Pancreas (tissue), 10 donors: ENCODE measurements around the gene CKS2. TPM values are rescaled to one million over a fixed set of nuclear protein-coding genes. Genes with fewer than 3 reads are reported as not detected.
"Not testable (repeated sequence)": the region's sequence is repeated elsewhere in the genome, so short reads cannot be mapped to it uniquely, and the experiment has no call there.

Source experiments
- ATAC-seq, 4 donors: fragments of 200-7000 bp; cut with Tn5 transposase; one replicate each; pipeline versions ENCODE4 v1.8.0 to v1.9.1; 2020; ENCODE audit warnings: mild to moderate bottlenecking in 4 of 4, moderate library complexity in 4 of 4
- DNase-seq, 6 donors: peaks; one replicate each; pipeline ENCODE4 v3.0.0-alpha.2; 2020
- FAIRE-seq: peaks from 2 replicates; lab custom pipeline; 2012; peaks lifted over from hg19 to GRCh38; lab: Jason Lieb, UNC
- H3K27ac ChIP-seq, 4 donors: fragments of 200-600 bp; sonication (generic); 1 replicate in 3 of 4; 2 replicates in 1 of 4; pipeline versions ENCODE4 v1.5.0 to v1.8.0; 2020
- H3K27me3 ChIP-seq, 4 donors: fragments of 200-600 bp; one replicate each; pipeline ENCODE4 v1.8.0; 2021
- H3K36me3 ChIP-seq, 3 donors: fragments of 200-600 bp; sonication (generic) in 1 of 3; one replicate each; pipeline versions ENCODE4 v1.5.0 to v1.8.0; 2020 to 2021
- H3K4me1 ChIP-seq, 3 donors: fragments of 200-600 bp; one replicate each; pipeline ENCODE4 v1.8.0; 2021
- H3K4me3 ChIP-seq, 4 donors: fragments of 200-600 bp; sonication (generic) in 2 of 4; one replicate each; pipeline versions ENCODE4 v1.5.0 to v1.8.0; 2020 to 2021
- H3K9me3 ChIP-seq, 4 donors: fragments of 200-600 bp; one replicate each; pipeline ENCODE4 v1.8.0; 2021
- WGBS, 2 donors: extraction: QIAGEN DNeasy Blood & Tissue Kit; methylation state at CpG; one replicate each; pipeline ENCODE4 v1.1.7; 2013; 5-methylcytosine and 5-hydroxymethylcytosine counted together
- intact Hi-C, 3 donors: fragments of 100-400 bp; cut with DNase I; formaldehyde crosslinking; loops; one replicate each; pipeline versions ENCODE4 v1.11.1 to v1.14.2; 2022
- polyA plus RNA-seq, 2 donors: library from polyadenylated mRNA; stranded (reverse); fragments of 200-250 nt; gene quantifications; one replicate each; pipeline ENCODE4 v1.2.3, GENCODE V29; 2013
- total RNA-seq, 6 donors: library from RNA; stranded (reverse); fragmentation: NEBNext Ultra II Directional in 4 of 6; extraction: Animal tissue kit (Norgen Biotek cat#: 25700) in 4 of 6; gene quantifications; one replicate each; pipeline versions ENCODE4 v1.2.1 to v1.2.4, GENCODE V29; 2021 to 2023
- TF ChIP-seq, protein P1 (sequence below), 4 donors: fragments of 200-600 bp; sonication (generic) in 3 of 4; IDR thresholded peaks; one replicate each; pipeline versions ENCODE4 v1.5.0 to v1.8.0; 2021; ENCODE audit warnings: antibody characterized with exemption in 4 of 4
- donor health status: healthy with polysubstance abuse.
- donor health status: DM: no; HTN: no; CAD: no; lungs with moderate emphysema.
- donor health status: DM: no; HTN: no; CAD: no.
- donor health status: control.
- donor health status: control.
- donor health status: Bipolar disorder and iron deficiency.
- donor health status: DM: yes; HTN: yes; CAD: no.
- donor health status: DM: no; HTN: no; CAD: no.
- donor health status: DM: no; HTN: no; CAD: no.
- donor health status: DM: yes; HTN: yes; CAD: no.

CKS2 gene
- total RNA-seq (1 to 10 TPM in 4 of 6 donors, under 1 TPM in 2; 0.83 to 4.1 (median 2.2) TPM), polyA plus RNA-seq (1 to 10 TPM; 3.2 to 3.9 TPM)

DNA sequence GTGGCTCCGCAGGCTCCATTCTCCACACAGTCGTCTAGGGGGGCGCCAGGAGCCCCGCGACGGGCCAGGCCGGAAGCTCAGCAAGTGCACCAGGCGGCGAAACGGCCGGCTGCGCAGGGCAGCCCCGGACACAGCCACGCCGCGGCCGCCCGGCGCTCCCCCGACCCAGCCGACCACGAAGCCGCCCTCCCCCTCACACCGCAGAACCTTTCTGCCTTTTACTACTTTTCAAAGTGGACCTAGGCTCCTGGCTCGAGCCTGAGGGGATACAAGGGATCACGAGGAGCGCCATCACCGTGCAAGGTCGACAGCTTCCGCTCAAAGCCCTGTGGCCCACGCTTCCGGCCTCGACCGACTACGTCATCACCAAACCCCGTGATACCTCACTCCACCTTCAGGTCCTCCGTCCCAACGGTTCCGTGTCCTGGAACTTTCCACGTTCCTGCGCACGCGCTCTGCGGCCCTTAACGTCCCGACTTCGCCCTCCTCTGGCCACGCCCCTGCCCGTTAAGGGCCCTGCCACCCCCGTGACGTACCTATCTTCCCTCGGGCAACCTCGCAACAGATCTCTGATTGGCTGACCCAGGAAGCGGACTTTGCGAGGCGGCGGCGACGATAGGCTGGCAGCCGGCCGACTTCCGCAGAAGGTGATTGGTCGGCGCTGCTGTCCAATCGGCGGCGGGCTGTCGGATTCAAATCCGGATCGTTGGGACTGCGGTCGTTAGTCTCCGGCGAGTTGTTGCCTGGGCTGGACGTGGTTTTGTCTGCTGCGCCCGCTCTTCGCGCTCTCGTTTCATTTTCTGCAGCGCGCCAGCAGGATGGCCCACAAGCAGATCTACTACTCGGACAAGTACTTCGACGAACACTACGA lies at the start of gene CKS2:
TSS of gene CKS2 (plus strand) at position 721 of the 871 bp plus-strand sequence. CDS start at position 819, 98 bp downstream.
- no peaks in the 10 kb centered on the region for H3K36me3 ChIP-seq
- peak; percentile 94 to 96 (median 96) for ATAC-seq
- TF ChIP-seq, protein P1, sequence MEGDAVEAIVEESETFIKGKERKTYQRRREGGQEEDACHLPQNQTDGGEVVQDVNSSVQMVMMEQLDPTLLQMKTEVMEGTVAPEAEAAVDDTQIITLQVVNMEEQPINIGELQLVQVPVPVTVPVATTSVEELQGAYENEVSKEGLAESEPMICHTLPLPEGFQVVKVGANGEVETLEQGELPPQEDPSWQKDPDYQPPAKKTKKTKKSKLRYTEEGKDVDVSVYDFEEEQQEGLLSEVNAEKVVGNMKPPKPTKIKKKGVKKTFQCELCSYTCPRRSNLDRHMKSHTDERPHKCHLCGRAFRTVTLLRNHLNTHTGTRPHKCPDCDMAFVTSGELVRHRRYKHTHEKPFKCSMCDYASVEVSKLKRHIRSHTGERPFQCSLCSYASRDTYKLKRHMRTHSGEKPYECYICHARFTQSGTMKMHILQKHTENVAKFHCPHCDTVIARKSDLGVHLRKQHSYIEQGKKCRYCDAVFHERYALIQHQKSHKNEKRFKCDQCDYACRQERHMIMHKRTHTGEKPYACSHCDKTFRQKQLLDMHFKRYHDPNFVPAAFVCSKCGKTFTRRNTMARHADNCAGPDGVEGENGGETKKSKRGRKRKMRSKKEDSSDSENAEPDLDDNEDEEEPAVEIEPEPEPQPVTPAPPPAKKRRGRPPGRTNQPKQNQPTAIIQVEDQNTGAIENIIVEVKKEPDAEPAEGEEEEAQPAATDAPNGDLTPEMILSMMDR (IDR thresholded peaks at IDR 0.05), result no peak
- H3K9me3 ChIP-seq, result no peaks in the 10 kb centered on the region
- FAIRE-seq, result peak; percentile 98
- peak; percentile 99 to 100 (median 100) for DNase-seq
- peak within 1 kb of the TSS; percentile 55 to 91 (median 90) for H3K4me3 ChIP-seq
- H3K27ac ChIP-seq, result peak within 1 kb of the TSS; percentile 99 to 100 (median 100)
- intact Hi-C loops, result no loop called here
- peaks cover 0 to 4% (median 0%) of the 10 kb centered on the region in 4 donors for H3K27me3 ChIP-seq
- H3K4me1 ChIP-seq, result peaks cover 0 to 17% (median 5%) of the 10 kb centered on the region in 3 donors
- WGBS, 2 donors, result 0 to 1% methylated on average over 65 to 86 of the region's 86 CpGs

DNA sequence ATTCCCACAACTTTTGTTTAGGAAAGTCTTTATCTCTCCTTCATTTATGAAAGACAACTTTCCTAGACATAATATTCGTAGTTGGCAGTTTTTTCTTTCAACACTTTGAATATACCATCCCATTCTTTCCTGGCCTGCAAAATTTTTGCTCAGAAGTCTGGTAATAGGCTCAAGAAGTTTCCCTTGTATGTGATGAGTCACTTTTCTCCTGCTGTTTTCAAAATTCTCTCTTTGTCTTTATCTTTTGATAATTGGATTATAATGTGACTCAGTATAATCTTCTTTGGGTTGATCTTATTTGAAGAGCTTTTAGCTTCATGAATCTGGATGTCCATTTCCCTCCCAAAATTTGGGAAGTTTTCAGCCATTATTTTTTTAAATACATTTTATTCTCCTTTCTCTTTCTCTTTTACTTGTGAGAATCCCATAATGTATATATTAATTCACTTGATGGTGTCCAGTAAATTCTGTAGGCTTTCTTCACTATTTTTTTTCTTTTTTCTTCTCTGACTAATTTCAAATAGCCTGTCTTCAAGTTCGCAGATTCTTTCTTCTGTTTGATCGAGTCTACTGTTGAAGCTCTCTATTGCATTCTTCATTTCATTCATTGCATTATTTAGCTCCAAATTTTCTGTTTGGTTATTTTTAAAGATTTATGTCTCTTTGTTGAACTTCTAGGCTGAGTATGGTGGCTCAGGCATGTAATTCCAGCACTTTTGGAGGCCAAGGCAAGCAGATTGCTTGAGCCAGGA lies 37.3 kb upstream of the CKS2 start:
- TF ChIP-seq, protein P1 (IDR thresholded peaks at IDR 0.05), result no peak
- intact Hi-C loops, result no loop called here
- no peaks in the 10 kb centered on the region for H3K4me1 ChIP-seq
- H3K4me3 ChIP-seq, result no peak overlapping the region
- ATAC-seq (no peak), DNase-seq (no peak), FAIRE-seq (no peak)
- H3K36me3 ChIP-seq, result no peaks in the 10 kb centered on the region
- no peaks in the 10 kb centered on the region for H3K27me3 ChIP-seq
- no peaks in the 10 kb centered on the region for H3K9me3 ChIP-seq
- WGBS, 2 donors, result 71 to 86% methylated on average over 3 of the region's 3 CpGs
- no peak overlapping the region for H3K27ac ChIP-seq

DNA sequence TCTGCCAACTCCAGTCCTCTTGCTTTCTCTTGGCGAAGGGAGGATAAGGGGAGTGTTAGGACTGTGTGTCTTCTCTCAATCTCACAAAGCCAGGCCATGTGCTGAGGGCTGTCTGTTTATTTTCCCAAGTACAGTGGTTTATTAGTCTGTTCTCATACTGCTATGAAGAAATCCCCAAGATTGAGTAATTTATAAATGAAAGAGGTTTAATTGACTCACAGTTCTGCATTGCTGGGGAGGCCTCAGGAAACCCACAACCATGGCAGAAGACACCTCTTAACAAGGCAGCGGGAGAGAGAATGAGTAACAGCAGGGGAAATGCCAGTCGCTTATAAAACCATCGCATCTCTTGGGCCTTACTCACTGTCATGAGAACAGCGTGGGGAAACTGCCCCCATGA lies 36.2 kb upstream of the CKS2 start:
- no peaks in the 10 kb centered on the region for H3K4me1 ChIP-seq
- intact Hi-C loops, result no loop called here
- H3K9me3 ChIP-seq, result no peaks in the 10 kb centered on the region
- DNase-seq, result no peak
- 84 to 95% methylated on average over 5 of the region's 5 CpGs for WGBS, 2 donors
- no peak overlapping the region for H3K27ac ChIP-seq
- no peaks in the 10 kb centered on the region for H3K36me3 ChIP-seq
- FAIRE-seq, result no peak
- no peak overlapping the region for H3K4me3 ChIP-seq
- ATAC-seq, result no peak
- TF ChIP-seq, protein P1 (IDR thresholded peaks at IDR 0.05), result no peak
- no peaks in the 10 kb centered on the region for H3K27me3 ChIP-seq

DNA sequence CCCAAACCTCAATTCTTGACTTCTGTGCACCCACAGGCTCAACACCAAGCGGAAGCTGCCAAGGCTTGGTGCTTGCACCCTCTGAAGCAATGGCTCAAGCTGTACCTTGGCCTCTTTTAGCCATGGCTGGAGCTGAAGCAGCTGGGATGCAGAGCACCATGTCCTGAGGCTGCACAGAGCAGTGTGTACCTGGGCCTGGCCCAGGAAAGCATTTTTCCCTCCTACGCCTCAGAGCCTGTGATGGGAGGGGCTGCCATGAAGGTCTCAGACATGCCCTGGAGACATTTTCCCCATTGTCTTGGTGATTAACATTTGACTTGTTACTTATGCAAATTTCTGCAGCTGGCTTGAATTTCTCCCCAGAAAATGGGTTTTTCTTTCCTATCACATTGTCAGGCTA lies 35.0 kb upstream of the CKS2 start:
- intact Hi-C loops, ATAC-seq, H3K4me3 ChIP-seq, H3K9me3 ChIP-seq, H3K27me3 ChIP-seq, DNase-seq, FAIRE-seq, H3K27ac ChIP-seq, H3K4me1 ChIP-seq, H3K36me3 ChIP-seq: not testable (repeated sequence)
- 94 to 100% methylated on average over 2 of the region's 2 CpGs for WGBS, 2 donors

DNA sequence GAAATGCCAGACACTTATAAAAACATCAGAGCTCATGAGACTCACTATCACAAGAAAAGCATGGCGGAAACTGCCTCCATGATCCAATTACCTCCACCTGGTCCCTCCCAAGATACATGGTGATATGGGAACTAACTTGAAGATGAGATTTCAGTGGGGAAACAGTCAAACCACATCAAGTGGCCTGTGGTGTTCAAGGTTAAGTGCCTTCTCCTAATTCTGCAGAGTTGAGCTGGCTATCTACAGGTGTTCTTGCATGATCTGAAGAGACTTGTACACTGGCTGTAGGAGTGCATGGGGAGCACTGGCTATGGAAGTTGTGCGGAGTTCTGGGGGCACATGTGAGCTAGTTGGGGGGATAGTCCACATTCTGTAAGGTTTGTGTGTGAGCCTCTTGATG lies 34.0 kb upstream of the CKS2 start:
- 93 to 94% methylated on average over 2 of the region's 2 CpGs for WGBS, 2 donors
- Histone ChIP-seq H3K36me3 (no peaks in the 10 kb centered on the region), H3K4me3 (no peak overlapping the region), H3K27ac (no peak overlapping the region), H3K27me3 (no peaks in the 10 kb centered on the region), H3K4me1 (no peaks in the 10 kb centered on the region), H3K9me3 (no peaks in the 10 kb centered on the region)
- intact Hi-C loops, result no loop called here
- FAIRE-seq (no peak), ATAC-seq (no peak), DNase-seq (no peak)
- TF ChIP-seq, protein P1 (IDR thresholded peaks at IDR 0.05), result no peak
